ENCODE results near the gene CDCA3.

- no peak for TF ChIP-seq CTCF (IDR thresholded peaks at IDR 0.05; ENCODE audit: insufficient read depth, low read length)
- TF ChIP-seq GABPA (IDR thresholded peaks at IDR 0.05; ENCODE audit: low read depth): no peak
Observed at GRCh38 chr12:6855322-6855721, 4.2 kb upstream of the CDCA3 start.

All from HL-60 (cell line).